Smooth muscle cell (in vitro differentiated cells): ENCODE measurements around the gene MTCH1. TPM values are rescaled to one million over a fixed set of nuclear protein-coding genes. Genes with fewer than 3 reads are reported as not detected.

Experiments used
- DNase-seq: peaks from one replicate; lab custom pipeline; 2025; ENCODE audit not compliant: unreplicated experiment; lab: John Stamatoyannopoulos, UW
- H2AFZ ChIP-seq: fragments of 200-600 bp; sonication (generic); 2 replicates; pipeline ENCODE4 v1.6.0; 2016; ENCODE audit warnings: antibody characterized with exemption, low read depth, mild to moderate bottlenecking
- H3F3A ChIP-seq: fragments of 200-600 bp; sonication (generic); 2 replicates; pipeline ENCODE4 v1.6.0; 2017; ENCODE audit warnings: antibody characterized with exemption, low read depth
- H3K27ac ChIP-seq: fragments of 200-600 bp; sonication (generic); 2 replicates; pipeline ENCODE4 v1.5.1; 2016; ENCODE audit warnings: low read depth, mild to moderate bottlenecking
- H3K27me3 ChIP-seq: fragments of 200-600 bp; sonication (generic); 2 replicates; pipeline ENCODE4 v1.6.1; 2016; ENCODE audit warnings: low read depth, mild to moderate bottlenecking
- H3K36me3 ChIP-seq: fragments of 200-600 bp; sonication (generic); 2 replicates; pipeline ENCODE4 v1.5.1; 2016; ENCODE audit warnings: low read depth
- H3K4me1 ChIP-seq: fragments of 200-600 bp; sonication (generic); 2 replicates; pipeline ENCODE4 v1.5.1; 2016; ENCODE audit warnings: low read depth
- H3K4me2 ChIP-seq: fragments of 200-600 bp; sonication (generic); 2 replicates; pipeline ENCODE4 v1.6.0; 2016; ENCODE audit warnings: mild to moderate bottlenecking
- H3K4me3 ChIP-seq: fragments of 200-600 bp; sonication (generic); 2 replicates; pipeline ENCODE4 v1.5.1; 2016; ENCODE audit warnings: mild to moderate bottlenecking
- H3K79me2 ChIP-seq: fragments of 200-600 bp; sonication (generic); 2 replicates; pipeline ENCODE4 v1.6.0; 2016; ENCODE audit warnings: low read depth, mild to moderate bottlenecking
- H3K9ac ChIP-seq: fragments of 200-600 bp; sonication (generic); 2 replicates; pipeline ENCODE4 v1.6.0; 2016; ENCODE audit warnings: low read depth
- H3K9me3 ChIP-seq: fragments of 200-600 bp; sonication (generic); replicated peaks from 2 replicates; pipeline ENCODE4 v1.5.1; 2016; ENCODE audit warnings: low read depth
- H4K20me1 ChIP-seq: fragments of 200-600 bp; sonication (generic); 2 replicates; pipeline ENCODE4 v1.6.0; 2016; ENCODE audit warnings: low read depth
- WGBS: methylation state at CpG from one replicate; pipeline ENCODE4 v1.1.7; 2016; ENCODE audit warnings: low lambda C conversion rate; 5-methylcytosine and 5-hydroxymethylcytosine counted together
- polyA plus RNA-seq: library from polyadenylated mRNA; unstranded; fragments of >200 nt; fragmentation: Nextera tagmentation; extraction: Ambion mirVana; gene quantifications from 2 replicates; pipeline ENCODE4 v1.2.1, GENCODE V29; 2016
- total RNA-seq: library from RNA; depleted of rRNA; stranded (reverse); fragments of >200 nt; gene quantifications from 2 replicates; pipeline ENCODE4 v1.2.3, GENCODE V29; 2014
- TF ChIP-seq, protein P1 (sequence below): fragments of 200-600 bp; sonication (generic); IDR thresholded peaks from 2 replicates; pipeline ENCODE4 v1.5.1; 2017; ENCODE audit warnings: borderline replicate concordance, mild to moderate bottlenecking, antibody characterized with exemption; ENCODE audit not compliant: insufficient read depth, poor library complexity, severe bottlenecking

Gene MTCH1
- total and polyA plus RNA-seq, 2 experiments from 2014 or later = 200 to 517 TPM

GRCh38 chr6:36985417-36985807, 584 bp downstream of the MTCH1 start:
- Histone ChIP-seq H3K9me3 (no peaks in the 10 kb centered on the region), H3K27me3 (no peaks in the 10 kb centered on the region), H3K27ac (peak overlapping the region; percentile 89), H3K9ac (peak overlapping the region; percentile 96), H3K4me3 (peak overlapping the region; percentile 99), H2AFZ (no peak overlapping the region), H3K4me1 (peaks cover 21% of the 10 kb centered on the region), H3K79me2 (peaks cover 55% of the 10 kb centered on the region), H4K20me1 (peaks cover 45% of the 10 kb centered on the region), H3K36me3 (no peaks in the 10 kb centered on the region), H3K4me2 (peak overlapping the region; percentile 90), H3F3A (peaks cover 8% of the 10 kb centered on the region)
- 0% methylated on average over 15 of the region's 15 CpGs for WGBS
- DNase-seq = no peak
- TF ChIP-seq, protein P1, sequence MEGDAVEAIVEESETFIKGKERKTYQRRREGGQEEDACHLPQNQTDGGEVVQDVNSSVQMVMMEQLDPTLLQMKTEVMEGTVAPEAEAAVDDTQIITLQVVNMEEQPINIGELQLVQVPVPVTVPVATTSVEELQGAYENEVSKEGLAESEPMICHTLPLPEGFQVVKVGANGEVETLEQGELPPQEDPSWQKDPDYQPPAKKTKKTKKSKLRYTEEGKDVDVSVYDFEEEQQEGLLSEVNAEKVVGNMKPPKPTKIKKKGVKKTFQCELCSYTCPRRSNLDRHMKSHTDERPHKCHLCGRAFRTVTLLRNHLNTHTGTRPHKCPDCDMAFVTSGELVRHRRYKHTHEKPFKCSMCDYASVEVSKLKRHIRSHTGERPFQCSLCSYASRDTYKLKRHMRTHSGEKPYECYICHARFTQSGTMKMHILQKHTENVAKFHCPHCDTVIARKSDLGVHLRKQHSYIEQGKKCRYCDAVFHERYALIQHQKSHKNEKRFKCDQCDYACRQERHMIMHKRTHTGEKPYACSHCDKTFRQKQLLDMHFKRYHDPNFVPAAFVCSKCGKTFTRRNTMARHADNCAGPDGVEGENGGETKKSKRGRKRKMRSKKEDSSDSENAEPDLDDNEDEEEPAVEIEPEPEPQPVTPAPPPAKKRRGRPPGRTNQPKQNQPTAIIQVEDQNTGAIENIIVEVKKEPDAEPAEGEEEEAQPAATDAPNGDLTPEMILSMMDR = no peak

GRCh38 chr6:36984581-36985416, 1.2 kb downstream of the MTCH1 start:
- peak overlapping the region; percentile 99 for H3K4me3 ChIP-seq
- peak overlapping the region; percentile 90 for H3K4me2 ChIP-seq
- WGBS = 8% methylated on average over 16 of the region's 19 CpGs
- H3K9ac ChIP-seq = peak overlapping the region; percentile 96
- H2AFZ ChIP-seq = no peak overlapping the region
- H3K9me3 ChIP-seq = no peaks in the 10 kb centered on the region
- H3K27me3 ChIP-seq = no peaks in the 10 kb centered on the region
- peaks cover 51% of the 10 kb centered on the region for H4K20me1 ChIP-seq
- H3K4me1 ChIP-seq = peaks cover 21% of the 10 kb centered on the region
- TF ChIP-seq, protein P1 = no peak
- no peaks in the 10 kb centered on the region for H3K36me3 ChIP-seq
- DNase-seq = peak; percentile 13
- peak overlapping the region; percentile 89 for H3K27ac ChIP-seq
- peaks cover 61% of the 10 kb centered on the region for H3K79me2 ChIP-seq
- peaks cover 8% of the 10 kb centered on the region for H3F3A ChIP-seq

DNA sequence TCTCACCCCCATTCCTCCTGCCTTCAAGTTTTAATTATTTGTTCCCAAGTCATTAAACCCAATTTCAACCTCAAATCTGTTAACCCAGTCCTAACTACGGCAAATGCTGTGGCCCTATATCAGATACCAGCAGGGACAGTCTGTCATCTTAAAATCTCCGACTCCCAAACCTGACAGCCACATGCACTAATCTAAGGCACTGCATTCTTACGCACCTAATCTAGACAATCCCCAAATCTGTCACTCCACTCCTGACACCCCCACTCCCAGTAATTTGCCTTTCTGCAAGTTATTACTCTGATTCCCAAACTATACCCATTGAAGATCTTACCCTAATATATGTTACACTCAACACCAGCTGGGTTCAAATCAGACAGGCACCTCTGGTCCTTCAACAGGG, 2.5 kb downstream of the MTCH1 start:
- H3K4me1 ChIP-seq = peaks cover 21% of the 10 kb centered on the region
- 89% methylated on average over 3 of the region's 3 CpGs for WGBS
- H3K27ac ChIP-seq = peak overlapping the region; percentile 6
- no peak overlapping the region for H2AFZ ChIP-seq
- H3F3A ChIP-seq = peaks cover 8% of the 10 kb centered on the region
- no peak overlapping the region for H3K9ac ChIP-seq
- H3K4me3 ChIP-seq = peak overlapping the region; percentile 99
- peak overlapping the region; percentile 90 for H3K4me2 ChIP-seq
- H3K27me3 ChIP-seq = no peaks in the 10 kb centered on the region
- TF ChIP-seq, protein P1 = no peak
- no peaks in the 10 kb centered on the region for H3K9me3 ChIP-seq
- DNase-seq = no peak
- peaks cover 74% of the 10 kb centered on the region for H3K79me2 ChIP-seq
- H4K20me1 ChIP-seq = peaks cover 64% of the 10 kb centered on the region
- no peaks in the 10 kb centered on the region for H3K36me3 ChIP-seq
